Transverse colon (tissue), 4 donors: Measurements from ENCODE around the gene NAAA.

Source experiments
- CTCF ChIP-seq, 5 experiments: fragments of 200-600 bp in 3 of 5; fragments of 450-650 bp in 2 of 5; sonication (generic) in 3 of 5; IDR thresholded peaks; 1 replicate in 2 of 5; 2 replicates in 3 of 5; pipeline ENCODE4 v1.5.1; 2016 to 2017; ENCODE audit warnings: antibody characterized with exemption in 5 of 5, inconsistent platforms in 3 of 5, mild to moderate bottlenecking in 2 of 5, moderate library complexity in 1 of 5
- EP300 ChIP-seq: sonication (generic); formaldehyde crosslinking; IDR thresholded peaks from one replicate; pipeline ENCODE4 v1.6.1; 2017; ENCODE audit warnings: antibody characterized with exemption, low read depth
- POLR2AphosphoS5 ChIP-seq, 3 donors: sonication (generic); formaldehyde crosslinking; IDR thresholded peaks; one replicate each; pipeline ENCODE4 v1.6.1; 2016; ENCODE audit warnings: antibody characterized with exemption in 3 of 3

- TF ChIP-seq CTCF (IDR thresholded peaks at IDR 0.05) (no peak), POLR2AphosphoS5 (IDR thresholded peaks at IDR 0.05) (no peak), EP300 (no peak)
Measured at GRCh38 chr4:75963558-75963957, 22.7 kb upstream of the NAAA start.
